ENCODE measurements around the gene MRPL21.

MRPL21 gene

DNA sequence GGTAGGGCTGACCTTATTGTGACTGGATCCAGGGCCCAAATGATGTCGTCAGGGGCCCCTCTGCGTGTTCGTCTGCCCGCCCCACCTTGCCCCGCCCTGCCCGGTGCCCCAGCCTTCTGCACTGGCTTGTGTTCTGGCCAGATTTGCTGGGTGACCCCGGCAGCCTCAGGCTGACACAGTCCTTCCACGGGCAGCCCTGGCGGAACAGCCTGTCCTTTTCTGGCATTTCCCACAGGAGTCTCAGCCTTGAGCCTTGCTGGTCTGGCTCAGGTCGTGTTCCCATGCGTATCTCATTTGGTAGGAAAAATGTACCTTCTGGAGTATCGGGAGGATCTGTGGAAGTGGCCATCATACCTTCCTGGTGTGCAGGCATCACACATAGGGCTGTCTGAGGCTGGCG, 31.0 kb upstream of the MRPL21 start:
- DNase-seq, result no peak

DNA sequence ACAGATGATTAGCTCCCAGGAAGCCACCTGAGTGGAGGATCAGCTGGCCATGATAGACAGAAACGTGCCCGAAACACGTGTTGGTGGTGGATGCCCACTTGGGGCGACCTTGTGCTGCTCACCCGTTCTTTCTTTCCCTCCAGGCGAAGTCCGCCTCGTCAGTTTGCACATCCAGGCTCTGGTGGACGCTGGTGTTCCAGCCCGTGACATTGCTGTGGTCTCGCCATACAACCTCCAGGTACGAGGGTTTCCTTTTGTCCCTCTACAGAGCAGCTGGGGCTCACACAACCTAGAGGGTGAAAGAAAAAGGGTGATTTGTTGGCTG, 30.7 kb upstream of the MRPL21 start:
- no peak for DNase-seq

DNA sequence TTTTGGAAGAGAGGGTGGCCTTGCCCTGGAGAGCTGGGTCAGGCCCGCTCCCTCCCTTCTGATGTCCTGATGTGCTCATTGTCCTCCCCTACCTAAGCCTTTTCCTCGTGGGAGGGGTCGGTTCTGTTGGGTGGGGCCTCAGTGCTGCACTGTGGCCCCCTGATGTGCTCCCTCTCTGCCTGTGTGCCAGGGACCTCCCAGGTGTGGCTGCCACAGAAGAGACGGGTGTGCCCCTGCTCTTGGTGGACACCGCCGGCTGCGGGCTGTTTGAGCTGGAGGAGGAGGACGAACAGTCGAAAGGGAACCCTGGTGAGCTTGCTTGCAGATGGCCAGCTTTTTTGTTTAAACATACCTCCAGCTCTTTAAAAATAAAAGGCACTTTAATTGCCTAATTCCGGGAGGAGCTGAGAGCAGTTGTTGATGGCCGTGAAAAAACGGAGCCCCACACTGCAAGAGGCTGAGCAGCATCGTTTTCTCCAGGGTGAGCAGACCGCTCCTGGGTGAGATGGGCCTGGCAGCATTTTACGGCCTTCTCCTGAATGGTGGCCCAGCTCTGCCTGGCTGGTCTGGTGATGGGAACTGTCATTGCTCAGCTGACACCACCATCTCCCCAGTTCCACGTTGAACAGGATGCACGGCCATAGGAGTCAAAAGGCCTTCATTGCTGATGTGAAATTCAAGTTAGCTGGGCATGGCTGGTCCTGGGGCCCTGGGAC, 30.1 kb upstream of the MRPL21 start:
- no peak for DNase-seq

DNA sequence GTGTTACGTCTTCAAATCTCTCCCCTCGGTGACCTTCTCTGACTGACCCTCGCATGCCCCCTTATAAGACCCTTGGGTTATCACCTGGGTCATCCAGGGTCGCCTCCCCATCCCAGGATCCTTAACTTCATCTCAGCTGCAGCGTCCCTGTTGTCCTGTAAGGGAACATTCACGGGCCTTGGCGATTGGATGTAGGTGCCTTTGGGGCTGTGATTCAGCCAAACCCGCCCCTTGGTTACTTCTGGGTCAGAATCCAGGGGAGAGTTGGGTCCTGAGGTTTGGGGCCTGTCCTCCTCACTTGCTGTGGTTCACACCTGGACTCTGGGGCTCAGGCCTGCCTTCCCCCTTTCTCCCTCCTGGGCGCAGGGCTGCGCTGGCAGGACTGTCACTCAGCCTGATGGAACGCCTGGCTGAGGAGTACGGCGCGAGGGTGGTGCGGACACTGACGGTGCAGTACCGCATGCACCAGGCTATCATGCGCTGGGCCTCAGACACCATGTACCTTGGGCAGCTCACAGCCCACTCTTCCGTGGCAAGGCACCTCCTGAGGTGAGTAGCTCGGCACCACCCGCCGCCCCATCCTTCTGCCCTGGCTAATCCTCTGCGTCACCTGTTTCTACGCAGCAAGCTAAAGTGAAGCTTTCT, 29.4 kb upstream of the MRPL21 start:
- DNase-seq, result no peak

DNA sequence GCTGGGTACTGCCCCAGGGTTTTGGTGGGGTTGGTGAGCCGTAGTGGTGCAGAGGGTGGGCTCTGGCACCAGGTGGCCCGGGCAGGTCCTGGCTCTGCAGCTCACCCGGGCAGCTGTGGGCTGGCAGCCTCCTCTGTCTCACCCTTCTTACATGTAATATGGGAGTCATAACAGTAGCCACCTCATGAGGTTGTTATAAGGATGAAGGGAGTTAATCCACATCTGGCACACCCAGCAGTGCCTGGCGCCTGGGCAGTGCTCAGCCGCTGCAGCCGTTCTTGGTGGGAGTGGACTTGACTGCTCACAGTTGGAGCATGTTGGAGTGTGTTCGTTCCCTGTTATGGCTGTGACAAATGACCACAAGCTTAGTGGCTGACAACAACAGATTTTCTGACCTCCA, 28.7 kb upstream of the MRPL21 start:
- DNase-seq, result no peak

DNA sequence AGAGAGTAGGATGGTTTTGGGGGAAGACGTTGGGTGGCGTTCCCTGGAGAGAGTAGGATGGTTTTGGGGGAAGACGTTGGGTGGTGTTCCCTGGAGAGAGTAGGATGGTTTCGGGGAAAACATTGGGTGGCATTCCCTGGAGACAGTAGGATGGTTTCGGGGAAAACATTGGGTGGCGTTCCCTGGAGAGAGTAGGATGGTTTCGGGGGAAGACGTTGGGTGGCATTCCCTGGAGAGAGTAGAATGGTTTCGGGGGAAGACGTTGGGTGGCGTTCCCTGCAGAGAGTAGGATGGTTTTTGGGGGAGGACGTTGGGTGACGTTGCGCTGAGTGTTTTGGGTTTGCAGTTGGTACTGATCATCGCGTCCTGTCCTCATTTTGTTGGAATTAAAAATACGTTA, 28.3 kb upstream of the MRPL21 start:
- no peak for DNase-seq

DNA sequence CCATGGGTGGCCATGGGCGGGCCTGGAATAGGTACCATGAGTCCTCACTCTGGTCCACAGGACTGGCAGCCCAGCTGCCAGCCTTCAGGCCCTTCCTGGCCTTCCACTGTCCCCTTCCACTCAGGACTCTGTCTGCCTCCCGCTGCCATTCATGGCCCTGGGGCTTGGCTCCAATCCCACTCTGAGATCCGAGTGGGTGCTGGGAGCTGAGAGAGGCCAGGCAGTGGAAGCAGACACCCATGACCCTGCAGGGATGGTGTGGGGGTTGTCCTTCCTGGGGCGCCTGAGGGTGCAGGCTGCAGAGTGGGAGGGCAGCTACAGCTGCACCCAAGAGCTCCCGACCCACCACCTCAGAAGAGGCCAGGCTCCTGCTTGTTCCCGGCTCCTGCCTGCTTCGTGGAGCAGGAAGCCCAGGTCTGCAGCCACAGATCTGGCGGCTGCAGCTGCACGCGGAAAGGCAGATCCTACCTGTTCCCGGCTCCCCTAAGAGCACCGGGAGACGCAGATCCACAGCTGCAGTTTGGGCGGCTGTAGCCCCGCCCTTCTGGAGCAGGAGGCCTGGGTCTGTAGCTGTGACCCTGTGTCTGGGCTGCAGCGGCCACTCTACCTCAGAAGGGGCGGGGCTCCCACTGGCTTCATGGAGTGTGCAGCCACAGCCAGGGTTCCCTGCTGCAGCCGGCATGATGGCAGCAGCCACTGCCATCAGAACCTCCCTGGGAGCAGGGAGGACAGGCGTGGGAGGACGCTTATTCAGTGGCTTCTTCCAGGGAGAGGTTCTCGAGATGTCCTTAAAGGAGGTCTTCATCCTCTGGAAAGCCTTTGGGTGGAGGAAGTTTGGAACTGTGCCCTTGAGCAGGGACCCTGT, 27.6 kb upstream of the MRPL21 start:
- DNase-seq, result no peak

DNA sequence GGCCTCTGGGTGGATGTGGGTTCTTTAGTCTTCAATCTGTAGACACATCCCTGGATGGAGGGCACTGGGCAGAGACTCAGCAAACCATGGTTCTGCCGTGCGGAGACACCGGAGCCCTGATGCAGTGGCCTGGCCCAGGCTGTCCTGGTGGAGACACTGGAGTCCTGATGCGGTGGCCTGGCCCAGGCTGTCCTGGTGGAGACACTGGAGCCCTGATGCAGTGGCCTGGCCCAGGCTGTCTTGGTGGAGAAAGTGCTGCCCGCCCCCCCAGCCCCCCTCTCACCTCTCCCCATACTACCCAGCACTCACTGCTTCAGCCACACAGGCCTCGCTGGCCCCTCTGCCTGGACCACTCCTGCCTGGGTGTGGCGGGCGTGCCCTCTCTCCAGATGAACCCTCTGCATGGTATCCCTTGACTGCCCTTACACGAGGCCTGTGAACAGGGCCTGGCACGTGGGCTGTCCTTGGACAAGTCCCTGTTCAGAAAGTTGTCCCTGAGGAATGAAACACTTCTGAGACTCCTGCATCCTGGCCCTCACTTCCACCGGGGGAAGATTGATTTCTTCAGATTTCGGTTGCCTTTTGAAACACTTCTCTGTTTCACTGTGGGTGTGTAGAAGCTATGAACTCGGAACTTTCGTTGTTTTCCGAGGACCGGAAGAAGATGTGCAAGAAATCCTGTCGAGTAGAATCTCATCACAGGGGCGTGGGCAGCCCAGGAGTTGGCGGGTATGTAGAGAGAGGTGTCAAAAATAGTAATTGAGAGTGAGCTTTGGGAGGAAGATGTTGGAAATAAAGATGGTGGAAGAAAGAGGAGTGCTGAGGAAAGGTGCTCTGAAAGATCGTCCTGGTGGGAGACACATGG, 26.3 kb upstream of the MRPL21 start:
- no peak for DNase-seq

DNA sequence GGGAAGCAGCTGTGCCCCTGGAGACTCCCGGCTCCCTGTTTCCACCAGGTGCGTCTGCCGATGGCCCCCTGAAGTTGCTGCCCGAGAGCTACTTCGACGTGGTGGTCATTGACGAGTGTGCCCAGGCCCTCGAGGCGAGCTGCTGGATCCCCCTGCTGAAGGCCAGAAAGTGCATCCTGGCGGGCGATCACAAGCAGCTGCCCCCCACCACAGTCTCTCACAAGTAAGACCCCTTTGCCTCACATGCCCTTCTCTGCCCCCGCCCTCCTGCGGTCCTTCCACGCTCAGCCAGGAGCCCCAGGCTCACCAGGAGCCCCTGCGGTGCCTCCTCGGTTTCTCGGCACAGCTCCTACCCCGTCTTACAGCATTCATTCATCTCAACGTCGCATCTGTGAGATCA, 25.5 kb upstream of the MRPL21 start:
- no peak for DNase-seq

DNA sequence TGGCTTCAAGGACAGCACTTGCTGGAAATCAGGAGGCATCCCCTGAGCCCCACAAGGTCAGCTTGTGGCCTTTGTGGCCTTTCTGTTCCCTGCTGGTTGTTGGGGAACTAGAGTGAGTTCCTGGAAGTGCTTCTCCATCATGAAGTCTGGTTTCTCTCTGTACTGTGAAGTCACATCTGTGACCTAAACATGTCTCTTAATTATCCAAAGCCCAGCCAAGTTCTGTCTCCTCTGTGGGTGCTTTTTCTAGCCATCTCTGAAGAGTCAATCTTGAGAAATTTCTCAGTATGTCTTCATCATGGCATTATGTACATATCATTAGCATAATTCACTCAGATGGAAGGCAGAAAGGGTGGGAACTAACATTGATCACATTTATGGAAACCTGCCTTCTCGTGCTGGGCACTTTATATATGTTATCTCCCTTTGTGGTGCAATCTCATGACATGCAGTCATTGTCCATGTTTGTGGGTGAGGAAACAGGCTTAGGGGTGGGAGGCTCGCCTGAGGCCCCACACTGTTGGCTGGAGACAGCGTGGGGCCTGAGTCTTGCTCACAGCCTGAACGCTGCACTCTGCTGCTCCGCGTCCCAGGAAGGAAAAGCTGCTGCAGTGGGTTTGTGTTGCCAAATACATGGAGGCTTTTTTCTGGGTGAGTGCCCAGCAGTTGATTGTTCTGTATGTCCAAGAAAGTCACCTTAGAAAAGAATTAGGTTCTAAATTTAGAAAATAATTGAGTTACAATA, 24.7 kb upstream of the MRPL21 start:
- no peak for DNase-seq

DNA sequence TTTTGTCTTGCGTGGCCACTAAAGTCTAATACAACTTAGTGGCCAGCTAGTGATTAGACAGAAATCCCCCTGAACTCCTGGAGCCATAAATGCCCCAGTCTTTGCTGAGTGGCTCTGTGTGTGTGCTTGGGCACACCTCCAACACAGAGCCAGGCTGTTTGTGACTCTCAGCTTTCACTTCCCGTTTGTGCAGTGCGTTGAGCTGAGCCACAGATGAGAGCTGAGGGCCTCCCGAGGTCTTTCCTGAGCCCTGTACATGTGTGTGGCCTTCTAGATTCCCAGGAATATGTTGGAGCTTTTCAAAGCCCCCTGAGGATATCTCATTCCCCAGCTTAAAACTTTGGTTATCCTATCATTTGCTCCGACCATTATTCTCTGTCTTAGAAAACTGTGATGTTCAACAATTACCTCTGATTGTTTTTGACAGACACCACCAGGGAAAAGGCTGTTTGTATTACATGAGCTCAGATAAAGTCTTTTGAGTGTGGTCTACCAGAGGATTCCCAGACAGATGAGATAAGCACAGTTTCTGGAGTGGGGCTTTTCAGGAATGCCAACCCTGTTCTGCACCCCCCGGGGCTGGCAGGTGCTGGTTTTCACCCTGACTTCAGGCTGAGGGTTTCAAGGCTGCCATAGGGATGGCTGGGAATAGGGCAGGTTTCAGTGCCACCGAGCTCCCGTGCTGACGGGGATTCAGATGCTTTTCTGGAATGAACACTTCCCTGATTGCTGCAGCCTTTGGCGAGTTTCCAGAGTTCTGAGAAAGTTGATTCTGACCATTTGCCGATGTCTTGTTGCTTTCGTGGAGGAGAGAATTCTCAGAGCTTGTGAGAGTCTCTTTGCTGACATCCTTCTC, 23.9 kb upstream of the MRPL21 start:
- DNase-seq, result no peak

DNA sequence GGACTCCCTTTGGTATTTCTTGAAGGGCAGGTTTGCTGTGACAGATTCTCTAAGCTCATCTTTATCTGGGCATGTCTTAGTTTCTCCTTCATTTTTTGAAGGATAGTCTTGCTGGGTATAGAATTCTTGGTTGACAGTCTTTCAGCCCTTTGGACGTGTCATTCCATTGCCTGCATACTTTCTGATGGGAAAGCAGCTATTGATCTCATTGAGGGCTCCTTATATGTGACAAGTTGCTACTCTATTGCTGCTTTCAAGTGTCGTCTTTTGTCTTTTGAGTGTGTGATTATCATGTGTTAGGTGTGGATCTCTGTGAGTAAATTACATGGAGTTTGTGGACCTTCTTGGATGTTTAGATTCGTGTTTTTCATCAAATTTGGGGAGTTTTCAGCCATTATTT, 22.0 kb upstream of the MRPL21 start:
- DNase-seq, result no peak

DNA sequence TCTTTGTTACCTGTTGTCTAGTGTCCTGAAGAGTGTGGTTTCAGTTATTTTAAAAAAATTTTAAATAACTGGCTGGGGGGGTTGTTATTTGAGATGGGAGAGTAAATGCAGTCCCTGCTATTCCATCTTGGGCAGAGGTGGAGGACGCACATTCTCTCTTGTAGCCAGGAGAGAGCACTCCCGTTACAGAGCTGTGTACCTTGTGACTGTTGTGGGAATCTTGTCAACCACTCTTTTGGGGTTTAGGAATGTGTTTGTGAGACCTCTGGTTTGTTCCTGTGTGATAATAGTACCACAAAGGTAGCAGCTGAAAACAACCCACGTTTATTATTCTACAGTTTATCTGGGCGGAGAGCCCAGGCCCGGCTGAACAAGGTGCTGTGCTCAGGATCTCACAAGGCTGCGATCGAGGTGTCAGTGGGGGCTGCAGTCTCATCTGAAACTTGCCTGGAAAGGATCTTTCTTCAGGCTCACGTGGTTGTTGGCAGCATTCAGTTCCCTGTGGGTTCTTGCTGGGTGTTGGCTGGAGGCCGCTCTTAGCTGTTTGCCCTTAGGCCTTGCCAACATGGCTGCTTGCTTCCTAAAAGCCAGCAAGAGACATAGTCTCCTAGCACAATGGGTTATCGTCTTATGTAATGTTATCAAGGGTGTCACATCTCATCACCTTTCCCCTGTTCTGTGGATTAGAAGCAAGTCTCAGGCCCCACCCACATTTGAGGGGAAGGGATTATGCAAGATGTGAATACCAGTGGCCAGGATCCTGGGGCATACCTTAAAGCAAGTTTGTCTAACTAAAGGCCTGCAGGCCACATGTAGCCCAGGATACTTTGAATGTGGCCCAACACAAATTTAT, 20.7 kb upstream of the MRPL21 start:
- DNase-seq, result no peak

DNA sequence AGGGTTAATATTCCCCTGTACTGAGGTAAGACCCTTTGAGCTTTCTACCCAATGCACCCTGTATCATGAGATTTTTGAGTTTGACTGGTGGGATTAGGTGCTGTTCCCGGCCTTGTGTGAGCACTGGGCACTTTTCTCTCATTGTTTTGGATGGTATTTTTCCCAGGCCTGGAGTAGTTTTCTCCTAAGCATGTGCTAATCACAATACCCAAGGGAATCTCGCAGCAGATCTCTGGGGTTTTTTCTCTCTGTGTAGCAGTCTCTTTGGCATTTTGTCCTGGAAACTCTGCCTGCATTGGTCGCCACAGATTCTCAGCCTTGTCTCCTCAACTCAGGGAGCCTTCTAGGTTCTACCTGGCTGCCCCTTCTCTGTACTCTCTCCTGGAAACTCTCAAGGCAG, 20.0 kb upstream of the MRPL21 start:
- no peak for DNase-seq

DNA sequence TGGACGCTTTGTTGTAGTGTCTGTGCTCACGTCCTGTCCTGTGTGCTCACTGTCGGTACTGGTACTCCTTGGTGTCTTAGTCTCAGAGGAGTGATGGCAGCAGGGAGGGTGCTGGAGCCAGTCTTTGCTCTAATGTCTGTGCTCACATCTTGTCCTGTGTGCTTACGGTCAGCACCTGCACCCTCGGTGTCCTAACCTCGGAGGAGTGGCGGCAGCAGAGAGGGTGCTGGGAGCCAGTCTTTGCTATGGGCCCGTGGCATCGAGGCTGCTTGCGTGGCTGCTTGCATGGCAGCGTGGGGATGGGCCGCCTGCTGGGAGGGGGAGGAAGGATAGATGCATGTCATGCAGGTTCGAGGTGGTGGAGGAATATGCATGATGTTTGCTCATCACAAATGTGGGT, 12.8 kb upstream of the MRPL21 start:
- no peak for DNase-seq

DNA sequence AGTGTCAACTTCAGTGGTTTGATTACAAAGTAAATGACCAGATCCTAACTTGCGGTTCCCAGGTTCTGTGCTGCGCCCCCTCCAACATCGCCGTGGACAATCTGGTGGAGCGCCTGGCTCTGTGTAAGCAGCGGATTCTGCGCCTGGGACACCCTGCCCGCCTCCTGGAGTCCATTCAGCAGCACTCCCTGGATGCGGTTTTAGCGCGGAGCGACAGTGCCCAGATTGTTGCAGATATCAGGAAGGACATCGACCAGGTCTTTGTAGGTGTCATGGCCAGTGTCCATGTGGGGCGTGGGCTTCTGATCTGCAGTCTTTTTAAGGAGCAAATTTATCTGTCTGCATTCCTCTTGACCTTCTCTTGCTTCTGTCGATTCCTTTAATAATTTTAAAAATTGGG, 11.1 kb upstream of the MRPL21 start:
- DNase-seq, result no peak

DNA sequence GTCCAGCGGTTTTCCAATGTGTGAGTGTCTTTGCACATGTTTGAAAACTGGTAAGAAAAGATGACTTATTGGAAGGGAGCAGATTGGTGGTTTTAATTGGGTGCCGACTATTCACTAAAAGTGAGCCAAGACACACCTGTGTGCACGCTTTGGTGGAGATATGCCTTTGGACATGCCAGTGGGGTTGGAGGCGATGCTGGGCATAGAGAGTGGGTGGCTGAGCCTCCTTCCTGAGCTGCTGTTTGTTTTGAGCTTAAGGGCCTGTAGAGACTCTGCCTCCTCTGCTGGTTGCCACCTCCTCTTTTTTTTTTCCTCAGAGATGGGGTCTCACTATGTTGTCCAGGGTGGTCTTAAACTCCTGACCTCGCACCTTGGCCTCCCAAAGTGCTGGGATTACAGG, 9.6 kb upstream of the MRPL21 start:
- no peak for DNase-seq

DNA sequence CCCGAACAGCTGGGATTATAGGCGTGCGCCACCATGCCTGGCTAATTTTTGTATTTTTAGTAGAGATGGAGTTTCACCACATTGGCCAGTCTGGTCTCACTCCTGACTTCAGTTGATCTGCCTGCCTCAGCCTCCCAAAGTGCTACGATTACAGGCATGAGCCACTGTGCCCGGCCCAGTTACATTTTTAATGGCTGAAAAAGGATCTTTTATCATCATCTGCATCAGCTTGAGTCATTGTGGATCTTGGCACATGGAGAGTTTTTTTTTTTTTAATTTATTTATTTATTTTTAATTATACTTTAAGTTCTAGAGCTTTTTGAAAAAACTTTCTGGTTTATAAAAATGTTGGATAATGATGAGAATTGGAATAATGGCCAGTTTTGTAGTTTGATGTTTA, 8.6 kb upstream of the MRPL21 start:
- no peak for DNase-seq

DNA sequence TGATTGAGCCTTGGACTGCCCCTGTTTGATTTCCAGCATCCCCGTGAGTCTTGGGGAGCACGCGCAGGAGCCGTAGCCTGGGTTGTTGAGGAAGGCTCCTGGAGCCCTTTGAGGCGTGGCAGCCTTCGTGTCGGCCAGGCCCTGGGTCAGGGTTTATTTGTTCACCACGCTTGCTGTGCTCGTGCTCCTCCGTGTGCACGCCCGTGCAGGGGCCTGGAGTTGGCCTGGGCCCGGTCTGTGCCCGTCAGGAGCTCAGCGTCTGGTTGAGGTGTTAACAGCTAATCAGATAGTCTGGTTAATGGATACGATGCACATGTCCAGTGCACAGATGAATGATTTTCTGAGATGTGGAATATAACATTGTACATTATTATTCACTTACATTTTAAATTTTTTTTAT, 8.1 kb upstream of the MRPL21 start:
- DNase-seq, result no peak

DNA sequence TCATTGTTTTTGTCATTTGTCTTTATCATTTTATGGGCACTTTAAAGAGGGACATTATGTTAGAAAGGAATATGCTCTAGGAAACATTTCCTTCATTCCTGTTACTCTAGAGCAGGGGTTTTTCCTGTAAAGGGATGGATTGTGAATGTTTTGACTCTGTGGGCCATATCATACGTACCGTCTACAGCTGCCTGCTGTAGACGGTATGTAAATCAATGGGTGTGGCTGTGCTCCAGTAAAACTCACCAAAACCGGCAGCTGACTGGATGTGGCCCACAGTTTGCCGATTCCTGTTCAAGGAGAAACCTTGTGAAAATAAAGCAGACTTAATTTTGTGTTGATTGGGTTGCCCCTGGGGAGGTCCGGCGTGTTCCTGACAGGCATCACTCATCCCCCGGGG, 7.3 kb upstream of the MRPL21 start:
- DNase-seq, result no peak

DNA sequence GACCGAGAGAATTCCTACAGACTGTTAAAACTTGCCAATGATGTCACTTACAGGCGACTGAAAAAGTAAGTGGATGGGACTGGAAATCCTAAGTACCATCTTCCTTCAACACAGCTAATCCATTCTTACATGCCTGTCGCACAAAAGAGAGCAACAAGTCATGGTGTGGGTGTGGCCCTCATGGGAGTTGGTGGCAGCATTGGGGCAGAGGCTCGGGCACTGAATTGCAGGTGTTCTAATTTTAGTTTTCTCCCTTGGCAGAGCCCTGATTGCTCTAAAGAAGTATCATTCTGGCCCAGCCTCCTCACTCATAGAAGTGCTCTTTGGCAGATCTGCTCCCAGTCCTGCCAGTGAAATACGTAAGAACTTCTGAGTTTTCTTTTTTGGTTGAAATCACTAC, 4.6 kb upstream of the MRPL21 start:
- DNase-seq, result no peak

Data from GOT3 (cell line).